ENCODE data around the gene GATM. TPM values are rescaled to one million over a fixed set of nuclear protein-coding genes. Genes with fewer than 3 reads are reported as not detected.

The GATM gene
- total RNA-seq, 4 donors from 2014 or later = 15.4 to 38.3 (median 25.4) TPM

- Histone ChIP-seq H3K27me3 (no peaks in the 10 kb centered on the region), H3K27ac (no peak overlapping the region), H3K9me3 (no peaks in the 10 kb centered on the region), H3K4me1 (no peaks in the 10 kb centered on the region), H3K4me3 (no peak overlapping the region), H3K36me3 (peaks cover 17 to 98% of the 10 kb centered on the region in 2 donors)
- ATAC-seq = no peak
- TF ChIP-seq POLR2A (IDR thresholded peaks at IDR 0.05) (no peak), EP300 (IDR thresholded peaks at IDR 0.05) (no peak), POLR2AphosphoS5 (IDR thresholded peaks at IDR 0.05) (no peak), CTCF (IDR thresholded peaks at IDR 0.05) (no peak)
- 96 to 98% methylated on average over 6 to 7 of the region's 7 CpGs for WGBS, 2 donors (ENCODE audit: low coverage in 1 of 2)
Observed at GRCh38 chr15:45417303-45417950, 39.1 kb upstream of the GATM start.

GRCh38 chr15:45414215-45414885 lies 36.0 kb upstream of the GATM start:
- Histone ChIP-seq H3K4me1 (no peaks in the 10 kb centered on the region), H3K9me3 (no peaks in the 10 kb centered on the region), H3K4me3 (no peak overlapping the region), H3K27me3 (no peaks in the 10 kb centered on the region), H3K27ac (no peak overlapping the region), H3K36me3 (peaks cover 17 to 100% of the 10 kb centered on the region in 2 donors)
- TF ChIP-seq POLR2AphosphoS5 (IDR thresholded peaks at IDR 0.05) = no peak
- no peak for TF ChIP-seq EP300 (IDR thresholded peaks at IDR 0.05)
- no peak for TF ChIP-seq CTCF (IDR thresholded peaks at IDR 0.05)
- TF ChIP-seq POLR2A (IDR thresholded peaks at IDR 0.05) = no peak
- ATAC-seq = no peak
- 57 to 62% methylated on average over 5 of the region's 5 CpGs for WGBS, 2 donors (ENCODE audit: low coverage in 1 of 2)

GRCh38 chr15:45409596-45409995 lies 31.3 kb upstream of the GATM start:
- H3K4me3 ChIP-seq = no peak overlapping the region
- WGBS, 2 donors (ENCODE audit: low coverage in 1 of 2) = 86 to 89% methylated on average over 5 of the region's 5 CpGs
- no peaks in the 10 kb centered on the region for H3K9me3 ChIP-seq
- no peak for TF ChIP-seq EP300 (IDR thresholded peaks at IDR 0.05)
- TF ChIP-seq CTCF (IDR thresholded peaks at IDR 0.05) = no peak
- TF ChIP-seq POLR2A (IDR thresholded peaks at IDR 0.05) = no peak
- no peak for TF ChIP-seq POLR2AphosphoS5 (IDR thresholded peaks at IDR 0.05)
- no peak for ATAC-seq
- peaks cover 0 to 24% (median 6%) of the 10 kb centered on the region in 3 donors for H3K4me1 ChIP-seq
- H3K27ac ChIP-seq = no peak overlapping the region
- H3K36me3 ChIP-seq = peaks cover 5 to 97% of the 10 kb centered on the region in 2 donors
- no peaks in the 10 kb centered on the region for H3K27me3 ChIP-seq

- Histone ChIP-seq H3K4me3 (no peak overlapping the region), H3K27ac (no peak overlapping the region), H3K27me3 (no peaks in the 10 kb centered on the region), H3K36me3 (peaks cover 2 to 79% of the 10 kb centered on the region in 2 donors), H3K9me3 (no peaks in the 10 kb centered on the region), H3K4me1 (peaks cover 0 to 40% (median 11%) of the 10 kb centered on the region in 3 donors)
- TF ChIP-seq POLR2AphosphoS5 (IDR thresholded peaks at IDR 0.05) (no peak), EP300 (IDR thresholded peaks at IDR 0.05) (no peak), CTCF (IDR thresholded peaks at IDR 0.05) (no peak), POLR2A (IDR thresholded peaks at IDR 0.05) (no peak)
- ATAC-seq = no peak
- WGBS, 2 donors (ENCODE audit: low coverage in 1 of 2) = 63 to 79% methylated on average over 1 of the region's 1 CpG
Observed at GRCh38 chr15:45407786-45408185, 29.4 kb upstream of the GATM start.
